Activated CD4-positive, alpha-beta T cell treated with anti-CD3 and anti-CD28 coated beads, Interleukin-2, Interleukin-4, amounts not matched to agents 100 ng/mL and 50 ng/mL, durations not matched to agents 16 hours and 8 hours (primary cell): ENCODE results near the gene MAB21L4.
A peak's percentile ranks its signal among the peaks of the same experiment; 100 is the strongest.

Experiments used
- DNase-seq: peaks from one replicate; pipeline ENCODE4 v3.0.0-alpha.2; 2020; ENCODE audit warnings: low spot score

The MAB21L4 gene

DNA sequence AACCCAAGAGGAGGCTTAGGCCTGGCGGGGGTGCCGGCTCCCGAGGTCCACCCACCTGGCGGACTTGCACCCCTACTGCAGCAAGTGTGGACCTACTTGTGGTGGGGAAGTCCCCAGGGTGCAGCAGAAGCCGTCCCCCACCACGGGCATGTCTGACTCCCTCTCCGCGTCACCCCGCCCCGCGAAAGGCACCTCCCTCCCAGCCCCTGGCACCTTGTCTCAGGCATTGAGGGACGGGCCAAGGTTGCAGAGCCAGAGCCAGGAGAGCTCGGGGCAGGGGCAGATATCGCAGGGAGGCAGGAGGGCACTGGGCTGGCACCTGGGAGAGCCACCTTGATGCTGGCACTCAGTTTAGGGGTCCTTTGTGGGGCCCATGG is 29.2 kb upstream of the MAB21L4 start:
- DNase-seq: no peak

- no peak for DNase-seq
Observed at GRCh38 chr2:240922982-240923537, 27.1 kb upstream of the MAB21L4 start.

DNA sequence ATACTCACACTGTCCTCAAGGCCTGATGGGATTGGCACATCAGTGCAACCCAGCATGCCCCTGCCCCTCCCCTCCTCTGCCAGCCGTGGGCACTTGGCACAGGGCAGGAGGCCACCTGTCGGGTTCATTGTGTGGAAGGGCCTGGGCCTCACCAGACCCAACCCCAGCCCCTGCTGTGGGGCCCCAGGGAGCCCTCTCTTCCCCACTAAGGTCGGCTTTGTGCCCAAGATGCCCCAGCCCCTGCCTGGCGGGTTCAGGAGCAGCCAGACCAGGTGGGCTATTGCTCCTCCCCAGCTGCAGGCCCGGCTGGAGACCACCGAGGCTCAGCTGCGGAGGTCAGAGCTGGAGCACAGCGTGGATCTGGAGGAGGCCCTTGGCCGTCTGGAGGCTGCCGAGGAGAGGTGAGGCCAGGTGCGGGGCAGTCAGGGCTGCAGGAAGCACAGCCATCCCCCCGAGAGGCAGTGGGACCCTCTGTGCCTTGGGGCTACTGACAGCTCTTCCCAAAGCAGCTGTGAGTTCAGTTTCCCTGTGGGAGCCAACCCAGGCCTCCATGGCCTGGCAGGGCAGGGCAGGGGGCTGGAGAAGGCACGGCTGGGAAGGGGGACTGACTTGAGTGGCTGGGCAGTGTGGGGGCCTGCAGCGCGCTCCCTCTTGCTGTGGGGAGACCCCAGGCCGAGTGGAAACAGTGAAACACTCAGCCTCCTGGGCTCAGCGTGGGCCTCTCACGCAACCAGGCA is 26.5 kb upstream of the MAB21L4 start:
- no peak for DNase-seq

- no peak for DNase-seq
Observed at GRCh38 chr2:240921995-240922244, 26.0 kb upstream of the MAB21L4 start.

DNA sequence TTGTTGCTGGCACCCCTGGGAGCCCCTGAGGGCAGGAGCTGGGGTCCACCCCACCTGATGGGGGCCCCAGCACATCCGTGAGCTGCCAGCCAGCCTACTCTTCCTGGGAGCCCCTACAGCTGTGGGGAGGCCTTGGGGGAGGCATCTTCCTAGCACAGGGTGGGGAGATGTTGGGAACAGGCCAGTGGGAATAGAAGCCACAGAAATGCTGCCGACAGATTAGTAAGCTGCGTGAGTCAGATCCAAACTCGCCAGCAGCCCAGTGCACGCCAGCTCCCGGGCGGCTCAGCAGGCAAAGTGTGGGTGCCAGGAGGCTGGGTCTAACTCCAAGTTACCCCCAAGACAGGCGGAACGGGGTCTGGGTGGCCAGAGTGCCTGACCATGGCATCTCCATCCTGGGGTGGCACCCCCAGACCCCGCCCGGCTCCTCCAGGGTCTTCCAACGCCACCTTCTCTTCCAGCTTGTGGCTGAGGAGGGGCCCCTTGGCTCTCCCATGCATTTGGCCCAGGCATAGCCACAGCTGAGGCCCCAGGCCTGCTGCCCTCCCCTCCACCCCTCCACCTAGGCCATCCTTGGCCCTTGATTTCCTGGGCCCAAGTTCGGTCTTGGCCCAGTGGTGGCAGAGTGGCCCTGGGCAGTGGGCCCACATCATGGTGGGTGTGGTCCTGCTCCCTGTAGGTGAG is 25.5 kb upstream of the MAB21L4 start:
- no peak for DNase-seq

DNA sequence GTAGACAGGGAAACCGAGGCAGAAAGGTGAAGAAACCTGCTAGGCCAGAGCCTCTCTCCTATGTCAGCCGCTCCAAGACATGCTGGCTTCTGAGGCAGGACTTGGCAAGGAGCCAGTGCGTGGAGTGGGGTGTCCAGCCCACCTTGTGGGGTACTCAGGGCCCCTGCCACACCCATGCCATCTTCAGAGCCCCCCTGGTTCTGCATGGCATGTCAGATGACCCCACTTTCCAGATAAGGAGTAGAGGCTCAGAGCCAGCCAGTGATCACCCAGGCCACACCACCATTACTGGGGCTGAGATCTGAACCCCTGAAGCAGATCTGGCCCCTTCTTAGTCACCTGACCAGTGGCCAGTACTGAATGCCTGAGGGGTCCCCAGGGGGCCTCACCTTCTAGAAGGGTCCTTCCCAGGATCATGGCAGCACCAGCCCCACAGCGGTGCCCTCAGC is 24.9 kb upstream of the MAB21L4 start:
- DNase-seq: no peak

- no peak for DNase-seq
Observed at GRCh38 chr2:240919786-240920782, 24.1 kb upstream of the MAB21L4 start.

- no peak for DNase-seq
Observed at GRCh38 chr2:240919161-240919781, 23.3 kb upstream of the MAB21L4 start.

- DNase-seq: no peak
Observed at GRCh38 chr2:240918258-240919091, 22.5 kb upstream of the MAB21L4 start.

- no peak for DNase-seq
Observed at GRCh38 chr2:240917684-240918257, 21.8 kb upstream of the MAB21L4 start.

DNA sequence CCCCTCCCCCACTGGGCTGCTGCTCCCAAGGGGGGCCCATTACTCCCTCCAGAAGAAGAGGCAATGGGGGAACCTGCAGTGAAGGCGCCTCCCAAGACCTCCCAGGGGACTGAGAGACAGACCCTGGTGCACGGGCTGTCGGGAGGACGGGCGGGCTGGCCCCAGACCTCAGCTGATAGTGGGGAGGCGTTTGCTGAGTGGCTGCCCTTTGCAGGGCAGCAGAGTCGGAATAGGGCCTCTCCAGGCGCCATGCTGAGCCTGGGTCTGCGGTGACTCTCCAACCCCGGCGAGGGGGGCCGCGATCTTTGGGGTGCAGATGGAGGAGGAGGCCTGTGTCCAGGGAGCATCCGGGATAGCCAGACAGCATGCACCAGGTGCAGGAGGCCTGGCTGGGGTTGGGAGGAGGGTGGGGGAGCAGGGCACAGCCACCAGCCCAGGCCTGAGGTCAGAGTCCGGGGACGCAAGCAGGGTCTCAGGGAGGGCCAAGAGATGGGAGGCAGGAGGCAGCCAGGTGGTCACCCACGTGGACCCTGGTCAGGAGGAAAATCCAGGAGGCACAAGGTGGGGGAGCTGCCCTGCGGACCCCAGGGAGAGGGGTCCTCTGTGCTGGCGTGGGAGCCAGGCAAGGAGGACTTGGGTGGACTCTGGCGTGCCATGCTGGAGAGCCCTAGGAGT is 21.2 kb upstream of the MAB21L4 start:
- no peak for DNase-seq

DNA sequence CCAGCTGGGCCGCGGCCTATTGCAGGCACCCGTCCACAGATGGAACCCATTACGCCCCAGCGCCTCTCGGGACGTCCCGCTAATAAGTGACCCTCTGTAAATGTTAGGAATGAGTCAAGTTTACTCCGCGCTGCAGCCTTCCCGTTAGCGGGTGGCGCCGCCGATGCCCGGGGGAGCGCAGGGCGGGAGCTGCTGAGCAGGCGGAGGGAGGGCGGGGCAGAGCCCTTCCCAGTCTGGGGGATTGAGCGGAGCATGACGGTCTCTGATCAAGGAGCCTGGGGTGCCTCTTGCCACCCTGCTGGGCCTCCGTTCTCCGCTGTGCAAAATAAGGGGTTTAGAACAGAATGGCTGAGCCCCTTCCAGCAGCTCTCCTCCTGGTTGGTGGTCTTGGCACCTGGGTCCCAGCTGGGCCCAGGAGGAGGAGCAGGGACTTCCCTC is 20.6 kb upstream of the MAB21L4 start:
- DNase-seq: no peak

DNA sequence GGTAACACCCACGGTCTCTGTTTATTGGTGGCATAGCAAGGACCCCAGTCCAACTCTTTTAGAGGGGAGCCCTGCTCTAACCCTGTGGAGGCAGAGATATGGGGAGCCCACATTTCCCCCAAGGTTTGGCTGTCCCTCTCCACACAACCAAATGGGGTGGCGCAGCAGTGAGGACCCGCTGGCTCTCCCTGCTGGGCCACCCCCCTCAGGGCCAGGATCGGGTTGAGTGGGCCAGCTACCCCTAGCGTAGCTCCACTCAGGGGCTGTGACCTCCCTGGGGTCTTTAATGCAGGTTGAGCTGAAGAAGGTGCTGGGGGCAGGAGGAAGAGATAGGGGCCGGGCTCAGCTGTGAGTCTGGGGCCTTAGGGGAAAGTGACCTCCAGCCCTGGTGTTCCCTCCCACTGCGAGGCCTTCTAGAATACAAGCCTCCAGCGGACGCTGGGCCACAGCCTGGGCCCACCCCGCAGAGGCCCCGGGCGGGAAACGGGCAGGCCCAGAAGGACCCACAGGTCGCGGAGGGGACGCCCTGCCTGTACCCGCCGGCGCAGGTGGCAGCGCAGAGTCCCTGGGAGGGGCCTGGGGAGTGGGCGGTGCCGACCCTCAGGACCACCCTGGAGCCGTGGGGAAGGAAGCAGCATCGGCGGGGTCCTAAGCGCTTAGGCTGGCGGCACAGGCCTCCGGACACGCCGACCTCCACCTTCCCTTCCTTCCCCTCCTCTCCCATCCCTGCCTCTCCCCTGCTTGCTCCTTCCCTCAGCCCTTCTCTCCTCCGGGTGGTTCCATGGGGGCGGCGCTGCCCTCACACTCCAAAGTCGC is 19.8 kb upstream of the MAB21L4 start:
- DNase-seq: no peak

DNA sequence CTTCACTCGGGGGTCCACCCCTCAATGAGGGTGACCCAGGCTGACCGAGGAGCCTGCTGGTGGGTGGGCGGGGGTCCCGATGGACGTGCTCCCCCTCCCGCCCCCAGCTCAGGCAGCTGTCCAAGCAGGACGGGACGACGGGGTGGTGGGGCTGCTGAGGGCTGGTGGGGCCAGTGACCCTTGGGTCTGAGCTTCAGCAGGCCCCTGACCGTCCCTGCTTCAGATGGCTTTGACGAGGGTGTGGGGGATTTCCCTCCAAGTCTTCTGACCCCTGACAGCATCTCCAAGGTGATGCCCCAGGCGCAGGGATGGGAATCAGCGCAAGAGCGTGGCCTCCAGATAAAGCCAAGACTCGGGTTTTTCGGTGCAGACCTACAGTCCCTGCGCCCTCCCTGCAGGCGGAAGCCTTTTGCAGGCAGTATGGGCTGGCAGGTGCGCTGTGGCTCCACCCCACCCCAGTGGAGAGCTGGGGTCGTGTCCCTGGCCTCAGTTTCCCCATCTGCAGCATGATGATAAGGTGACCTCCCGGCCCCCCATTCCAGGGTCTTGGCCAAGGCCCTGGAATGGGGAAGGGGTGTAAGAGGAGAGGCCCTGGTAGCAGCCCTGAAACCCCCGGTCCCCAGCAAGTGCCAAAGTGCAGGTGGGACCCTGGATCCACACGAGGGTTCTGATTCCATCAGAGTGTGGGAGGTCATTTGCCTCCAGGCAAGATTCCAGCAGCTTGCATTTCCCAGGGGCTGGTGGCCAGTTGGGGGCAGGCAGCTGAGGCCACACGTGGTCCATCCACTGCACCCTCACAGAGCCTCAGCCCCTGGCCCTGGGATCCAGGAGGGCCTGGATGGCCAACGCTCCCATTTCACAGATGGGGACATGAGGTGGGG is 18.9 kb upstream of the MAB21L4 start:
- DNase-seq: no peak

- DNase-seq: peak; percentile 60
Observed at GRCh38 chr2:240913810-240914644, 18.1 kb upstream of the MAB21L4 start.

DNA sequence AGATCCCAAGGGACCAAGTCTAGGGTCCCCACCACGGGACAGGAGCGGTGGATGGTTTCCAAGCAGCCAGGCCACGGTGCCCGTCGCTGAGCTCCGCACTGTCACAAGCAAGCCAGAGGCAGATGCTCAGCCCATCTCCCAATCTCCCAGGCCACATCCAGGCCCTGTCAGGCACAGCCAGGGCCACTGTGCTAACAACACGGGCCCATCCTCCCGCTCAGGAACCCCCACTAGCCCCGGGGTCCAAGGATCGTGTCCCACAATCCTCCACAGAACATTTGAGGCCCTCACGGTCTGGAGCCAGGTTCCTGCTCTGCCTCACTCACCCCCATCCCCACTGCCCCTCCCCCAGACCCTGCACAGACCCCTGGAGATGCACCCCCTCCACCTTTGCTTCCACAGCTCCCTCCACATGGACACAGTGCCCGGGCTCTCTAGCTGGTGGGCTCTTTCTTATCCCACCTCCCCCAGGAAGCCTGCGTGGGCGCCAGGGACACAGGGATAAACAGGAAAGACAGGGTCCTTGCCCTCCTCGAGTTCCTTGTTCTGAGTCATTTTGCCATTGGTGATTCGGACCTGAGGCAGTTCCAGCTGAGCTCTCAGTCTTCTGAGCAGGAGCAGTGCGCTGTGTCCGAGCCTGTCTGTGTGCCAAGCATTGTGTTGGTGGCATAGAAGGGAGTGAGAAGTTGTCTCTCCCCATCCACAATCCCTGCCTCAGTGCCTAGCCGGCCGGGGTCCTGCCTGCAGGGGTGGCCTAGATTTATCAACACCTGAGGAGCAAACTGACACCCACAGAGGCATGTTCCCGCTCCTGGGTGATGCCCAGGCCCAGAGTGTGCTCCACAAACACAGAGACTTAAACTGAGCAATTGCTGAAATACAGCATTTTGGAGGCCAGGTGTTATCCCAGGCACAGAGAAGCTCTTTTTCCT is 17.2 kb upstream of the MAB21L4 start:
- DNase-seq: no peak
